Measurements from ENCODE around the gene PILRB.

- TF ChIP-seq POLR2AphosphoS5 (IDR thresholded peaks at IDR 0.05; ENCODE audit: low read depth, low read length) (no peak), POLR2A (IDR thresholded peaks at IDR 0.05; ENCODE audit: low read depth, low read length) (no peak)
These were observed 20.3 kb downstream of the PILRB start for GRCh38 chr7:100378114-100378755.

All from GM12892 (cell line).